HG03280 (cell line): Measurements from ENCODE around the gene FUT2.
"Not testable (repeated sequence)": the region's sequence is repeated elsewhere in the genome, so short reads cannot be mapped to it uniquely, and the experiment has no call there.

Experiments
- ATAC-seq: cut with Tn5 transposase; IDR thresholded peaks from one replicate; pipeline ENCODE4 v1.9.1; 2021; ENCODE audit warnings: mild to moderate bottlenecking, moderate library complexity; ENCODE audit not compliant: unreplicated experiment

The FUT2 gene

DNA sequence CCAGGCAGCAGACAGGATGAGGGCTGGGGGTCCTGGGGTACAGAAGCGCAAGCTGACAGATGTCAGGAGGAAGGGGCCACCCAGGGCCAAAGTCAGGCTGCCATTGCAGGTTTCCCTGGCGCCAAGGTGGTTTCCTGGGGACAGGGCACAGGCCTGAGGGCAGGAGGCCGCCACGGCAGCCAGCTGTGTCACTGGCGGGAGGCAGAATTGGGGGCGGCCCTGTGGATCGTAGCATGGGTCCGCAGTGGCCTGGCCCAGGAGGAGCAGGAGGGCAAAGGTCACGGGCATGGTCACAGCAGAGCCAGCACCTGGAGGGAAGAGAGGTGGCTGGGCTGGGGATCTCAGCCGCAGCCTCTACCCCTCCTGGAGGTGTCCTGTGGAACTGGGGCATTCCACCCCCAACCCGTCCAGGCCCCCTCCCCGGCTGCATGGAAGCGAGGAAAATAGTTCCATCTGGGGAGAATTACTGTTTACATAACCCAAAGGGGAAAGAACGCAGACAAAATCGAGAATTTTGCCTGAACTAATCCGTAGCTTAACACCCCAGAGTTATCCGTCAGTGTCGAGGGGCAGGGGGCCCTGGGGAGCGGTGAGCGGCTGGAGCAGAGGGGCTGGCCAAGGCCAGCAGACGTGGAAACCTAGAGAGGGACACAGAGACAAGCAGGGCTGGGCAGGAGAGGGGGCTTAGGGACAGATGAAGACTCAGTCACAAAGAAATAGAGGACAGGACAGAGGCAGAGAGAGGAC is 24.9 kb upstream of the FUT2 start:
- ATAC-seq: no peak

DNA sequence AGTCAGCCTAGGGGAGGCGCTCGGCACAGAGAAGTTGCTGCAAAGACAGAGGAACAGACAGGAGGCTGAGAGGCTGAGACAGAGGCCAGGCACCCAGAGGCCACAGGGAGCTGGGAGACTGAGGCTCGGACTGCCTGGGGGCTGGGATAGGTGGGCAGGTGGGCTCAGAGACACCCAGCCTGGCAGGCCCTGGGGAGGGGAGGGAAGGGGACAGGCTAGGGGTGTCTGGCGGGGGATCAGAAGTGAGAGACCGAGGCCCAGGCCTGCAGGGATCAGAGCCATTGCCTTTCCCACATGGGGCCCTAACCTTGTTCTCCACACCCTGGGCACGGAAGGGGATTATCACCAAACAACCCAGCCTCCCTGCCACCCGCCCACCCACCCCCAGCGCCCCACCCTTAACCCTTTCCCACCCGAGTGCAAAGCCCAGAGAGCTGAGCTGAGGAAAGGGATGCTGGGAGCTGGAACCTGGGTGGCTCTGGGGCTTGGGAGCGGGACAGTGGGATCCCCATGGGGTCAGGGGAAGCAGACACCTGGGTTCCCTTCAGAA is 24.2 kb upstream of the FUT2 start:
- ATAC-seq: no peak

DNA sequence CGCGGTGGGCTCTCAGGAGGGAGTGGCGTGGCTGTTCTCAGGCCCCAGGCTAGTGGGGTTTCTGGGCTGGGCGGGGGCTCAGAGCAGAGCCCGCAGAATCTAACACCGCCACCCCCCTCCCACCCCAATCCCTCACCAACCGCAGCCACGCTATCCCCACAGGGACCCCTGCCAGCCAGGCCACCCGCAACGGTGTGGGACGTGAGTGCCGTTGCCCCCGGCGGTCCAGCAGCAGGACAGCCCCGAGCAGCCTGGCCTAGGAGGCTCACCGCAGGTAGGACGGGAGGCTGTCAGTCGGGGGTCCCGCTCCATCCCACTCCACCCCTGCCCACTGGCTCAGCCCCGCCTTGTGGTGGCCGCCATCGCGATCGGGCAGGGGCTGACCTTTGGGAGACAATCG is 22.8 kb upstream of the FUT2 start, which contains the start of gene NTN5:
TSS of gene NTN5 (minus strand) at position 24 of the 400 bp plus-strand sequence. CDS start 2,031 bp downstream, outside the sequence.
- no peak for ATAC-seq

DNA sequence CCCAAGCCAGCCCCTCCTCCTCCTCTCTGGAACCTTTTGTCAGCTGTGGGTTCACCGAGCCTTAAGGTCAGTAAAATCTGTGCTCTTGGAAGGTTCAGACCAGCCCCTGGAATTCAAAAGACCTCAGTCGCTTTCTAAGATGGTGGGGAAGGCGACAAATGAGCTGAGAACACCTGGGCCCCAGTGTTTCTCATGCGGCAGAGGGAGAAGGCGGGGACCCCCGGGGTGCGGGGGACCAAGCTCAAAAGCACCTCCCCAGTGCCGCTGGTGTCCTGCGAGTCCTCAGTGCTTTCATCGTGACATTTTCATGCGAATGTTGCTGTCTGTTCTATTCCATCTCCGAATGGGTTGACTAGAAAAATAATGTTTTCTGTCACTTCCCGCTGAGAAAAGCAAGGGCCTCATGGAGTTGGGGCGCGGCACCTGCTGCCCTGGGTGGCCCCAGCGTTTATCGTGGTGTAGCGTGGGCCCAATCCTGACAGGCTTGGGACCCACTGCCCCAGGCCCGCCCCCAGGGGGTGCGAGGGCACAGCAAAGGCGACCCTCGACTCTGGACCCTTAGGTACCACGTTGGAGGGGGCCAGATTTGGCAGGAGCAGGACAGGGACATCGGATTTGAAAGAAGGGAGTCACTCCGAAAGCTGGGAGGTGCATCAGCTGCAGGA is 22.2 kb upstream of the FUT2 start:
- no peak for ATAC-seq

DNA sequence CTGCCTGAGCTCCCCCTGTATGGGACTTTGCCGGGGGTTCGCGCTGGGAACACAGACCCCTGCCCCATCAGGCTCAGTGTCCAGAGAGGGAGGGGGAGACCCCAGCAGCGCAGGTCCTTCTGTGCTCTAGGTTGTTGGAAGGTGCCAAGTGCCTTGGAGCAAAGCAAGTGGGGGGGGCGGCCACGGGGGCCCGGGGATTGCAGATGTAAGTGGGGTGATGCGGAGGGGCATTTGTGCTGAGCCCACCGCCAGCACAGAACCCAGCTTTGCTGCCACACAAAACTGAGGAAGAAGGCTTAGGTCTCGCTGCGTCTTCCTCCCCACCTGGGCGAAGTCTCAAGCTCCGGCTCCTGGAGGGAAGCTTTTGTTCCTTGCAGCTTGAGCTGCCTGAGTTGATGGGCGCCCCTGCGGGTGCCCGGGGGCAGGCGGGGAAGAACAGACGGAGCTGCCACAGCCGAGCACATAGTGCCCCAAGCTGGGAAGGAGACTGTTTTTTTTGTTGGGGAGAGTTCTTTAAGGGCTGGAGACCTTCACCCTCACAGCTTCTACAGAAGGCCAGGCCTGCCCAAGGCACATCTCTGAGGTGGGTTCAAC is 21.5 kb upstream of the FUT2 start:
- ATAC-seq: no peak

DNA sequence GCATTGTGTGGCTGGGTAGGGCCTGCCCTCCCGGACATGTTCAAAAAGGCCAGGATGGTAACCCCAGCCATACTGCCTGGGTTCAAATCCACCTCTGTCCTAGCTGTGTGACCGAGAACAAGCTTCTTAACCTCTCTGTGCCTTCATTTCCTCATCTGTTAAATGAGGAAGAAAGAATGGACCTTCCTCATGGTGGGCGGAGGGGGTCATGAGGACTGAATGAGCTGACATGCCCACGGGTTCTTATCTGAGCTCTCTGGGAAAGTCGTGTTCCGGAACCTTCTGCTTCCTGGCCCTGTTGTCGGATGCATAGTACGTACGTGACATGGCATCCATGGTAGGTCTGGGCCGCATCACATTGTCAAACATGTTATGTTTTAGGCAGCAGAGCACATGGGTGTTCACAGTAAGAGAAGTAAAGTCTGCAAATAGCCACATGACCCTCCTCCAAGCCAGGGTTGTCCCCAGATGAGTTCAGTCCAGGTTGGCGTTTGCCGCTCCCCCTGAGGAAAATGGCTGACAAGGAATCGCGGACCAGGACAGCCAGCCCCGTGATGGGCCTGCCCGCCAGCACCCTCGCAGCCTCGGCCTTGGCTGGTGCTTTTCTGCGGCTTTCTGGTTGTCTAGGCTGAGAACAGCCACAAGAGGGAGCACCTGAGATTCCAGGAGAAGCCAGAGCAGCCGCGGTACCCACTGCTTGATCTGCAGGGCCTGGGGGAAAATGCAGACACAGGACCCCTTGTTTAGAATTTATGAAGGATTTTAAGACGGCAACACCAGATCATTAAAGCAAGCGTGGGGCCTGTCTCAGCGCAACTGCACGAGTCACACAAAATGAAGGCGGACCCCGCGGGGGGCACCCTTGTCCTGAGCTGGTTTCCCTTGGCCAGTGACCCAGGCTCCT is 20.6 kb upstream of the FUT2 start:
- ATAC-seq: no peak

DNA sequence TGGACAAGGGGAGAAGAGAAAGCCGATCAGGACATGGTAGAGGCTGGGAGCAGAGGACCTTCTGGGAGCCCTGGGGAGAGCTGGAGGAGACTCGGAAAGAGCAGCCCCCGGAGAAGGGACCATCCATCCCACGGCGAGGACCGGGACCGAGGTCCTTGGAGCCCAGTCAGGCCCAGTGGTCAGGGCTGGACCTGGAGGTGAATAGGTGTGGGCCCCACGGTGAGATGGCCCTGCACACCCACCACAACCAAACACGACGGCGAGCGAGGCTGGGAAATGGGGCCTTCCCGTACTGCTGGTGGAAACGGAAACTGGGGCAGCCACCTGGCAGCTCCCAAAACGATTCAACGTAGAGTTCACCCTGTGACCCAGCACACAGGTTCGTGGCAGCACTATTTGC is 19.3 kb upstream of the FUT2 start:
- ATAC-seq: no peak

DNA sequence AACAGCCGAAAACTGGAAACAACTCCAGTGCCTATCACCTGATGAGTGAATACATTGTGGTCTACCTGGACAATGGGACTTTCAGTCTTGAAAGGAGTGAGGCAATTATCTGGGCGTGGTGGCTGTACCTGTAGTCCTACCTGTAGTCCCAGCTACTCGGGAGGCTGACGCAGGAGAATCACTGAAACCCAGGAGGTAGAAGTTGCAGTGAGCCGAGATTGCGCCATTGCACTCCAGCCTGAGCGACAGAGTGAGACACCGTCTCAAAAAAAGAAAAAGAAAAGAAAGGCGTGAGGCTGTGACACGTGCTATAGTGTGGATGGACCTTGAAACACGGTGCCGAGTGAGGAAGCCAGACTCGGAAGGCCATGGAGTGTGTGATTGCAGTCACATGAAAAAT is 18.9 kb upstream of the FUT2 start:
- no peak for ATAC-seq

DNA sequence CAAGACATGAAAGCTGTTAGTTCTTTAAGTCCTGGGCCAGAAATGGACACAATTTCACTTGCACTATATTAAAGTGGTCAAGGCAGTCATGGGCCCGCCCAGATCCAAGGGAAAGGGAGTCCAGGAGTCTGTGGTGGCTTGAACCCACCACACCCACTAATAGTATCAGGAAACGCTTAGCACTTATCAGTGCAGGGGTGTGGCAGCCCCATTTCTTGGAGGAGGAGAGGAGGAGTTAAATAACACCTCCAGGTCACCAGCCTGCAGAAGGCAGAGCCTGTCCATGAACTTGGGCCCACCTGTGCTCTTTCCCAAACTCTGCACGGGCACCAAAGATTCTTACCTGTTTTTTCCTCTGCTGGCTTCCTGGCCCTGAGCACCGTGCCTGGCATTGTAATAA is 17.6 kb upstream of the FUT2 start:
- no peak for ATAC-seq

DNA sequence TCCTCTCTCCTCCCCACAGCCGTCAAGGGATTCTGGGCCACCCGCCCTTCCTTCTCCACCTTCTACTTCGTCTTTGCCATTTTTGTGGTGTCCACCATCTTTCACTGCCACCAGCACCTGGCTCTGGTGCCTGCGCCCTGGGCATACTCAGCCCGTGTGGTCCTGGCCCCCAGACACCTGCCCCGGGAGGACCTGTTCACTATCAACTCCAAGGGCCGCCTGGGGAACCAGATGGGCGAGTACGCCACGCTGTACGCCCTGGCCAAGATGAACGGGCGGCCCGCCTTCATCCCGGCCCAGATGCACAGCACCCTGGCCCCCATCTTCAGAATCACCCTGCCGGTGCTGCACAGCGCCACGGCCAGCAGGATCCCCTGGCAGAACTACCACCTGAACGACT is 15.8 kb upstream of the FUT2 start:
- not testable (repeated sequence) for ATAC-seq

DNA sequence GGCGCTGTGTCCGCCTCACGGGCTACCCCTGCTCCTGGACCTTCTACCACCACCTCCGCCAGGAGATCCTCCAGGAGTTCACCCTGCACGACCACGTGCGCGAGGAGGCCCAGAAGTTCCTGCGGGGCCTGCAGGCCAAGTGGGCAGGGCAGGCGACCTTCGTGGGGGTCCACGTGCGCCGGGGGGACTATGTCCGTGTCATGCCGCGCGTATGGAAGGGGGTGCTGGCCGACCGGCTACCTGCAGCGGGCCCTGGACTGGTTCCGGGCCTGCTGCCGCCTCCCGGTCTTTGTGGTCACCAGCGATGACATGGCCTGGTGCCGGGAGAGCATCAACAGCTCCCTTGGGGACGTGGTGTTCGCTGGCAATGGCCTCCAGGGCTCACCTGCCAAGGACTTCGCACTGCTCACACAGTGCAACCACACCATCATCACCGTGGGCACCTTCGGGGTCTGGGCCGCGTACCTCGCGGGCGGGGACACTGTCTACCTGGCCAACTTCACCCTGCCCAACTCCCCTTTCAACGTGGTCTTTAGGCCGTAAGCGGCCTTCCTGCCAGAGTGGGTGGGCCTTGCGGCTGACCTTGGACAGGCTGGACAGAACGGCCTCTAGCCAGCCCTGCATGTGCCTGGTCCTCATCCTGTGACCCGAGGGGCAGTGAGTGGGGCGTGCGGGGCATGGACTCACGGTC is 15.2 kb upstream of the FUT2 start:
- ATAC-seq: no peak

DNA sequence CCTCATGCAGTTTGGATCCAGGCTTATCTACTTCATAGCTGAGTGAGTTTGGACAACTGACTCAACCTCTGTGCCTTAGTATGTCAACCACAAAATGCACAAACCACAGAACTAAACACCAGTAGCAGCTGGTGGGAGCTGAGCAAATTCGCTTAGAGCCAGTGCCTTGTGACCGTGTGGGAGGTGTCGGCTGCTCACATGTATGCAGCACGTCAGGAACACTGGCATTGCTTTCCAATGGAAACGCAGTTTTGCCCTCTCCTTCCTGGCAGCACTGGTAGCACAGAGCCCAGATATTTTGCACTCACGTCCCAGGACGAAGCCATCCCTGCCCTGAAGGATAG is 14.7 kb upstream of the FUT2 start:
- ATAC-seq: no peak

DNA sequence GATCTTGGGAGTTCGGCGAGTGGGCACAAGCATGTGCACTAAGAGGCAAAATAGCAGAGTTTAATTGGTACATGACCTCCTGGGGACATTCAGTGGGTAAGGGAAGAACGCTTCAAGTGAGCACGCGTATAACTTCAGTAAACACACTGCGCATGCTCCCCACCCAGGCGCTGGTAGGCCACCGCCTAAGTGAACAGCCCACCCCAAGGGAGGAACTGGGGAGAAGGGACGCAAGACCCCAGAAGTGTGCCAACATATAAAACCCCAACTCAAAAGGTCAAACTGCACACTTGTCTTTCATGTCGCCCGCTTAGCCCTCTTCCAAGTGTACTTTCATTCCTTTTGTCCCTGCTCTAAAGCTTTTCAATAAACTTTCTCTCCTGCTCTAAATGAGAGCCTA is 12.4 kb upstream of the FUT2 start:
- no peak for ATAC-seq

DNA sequence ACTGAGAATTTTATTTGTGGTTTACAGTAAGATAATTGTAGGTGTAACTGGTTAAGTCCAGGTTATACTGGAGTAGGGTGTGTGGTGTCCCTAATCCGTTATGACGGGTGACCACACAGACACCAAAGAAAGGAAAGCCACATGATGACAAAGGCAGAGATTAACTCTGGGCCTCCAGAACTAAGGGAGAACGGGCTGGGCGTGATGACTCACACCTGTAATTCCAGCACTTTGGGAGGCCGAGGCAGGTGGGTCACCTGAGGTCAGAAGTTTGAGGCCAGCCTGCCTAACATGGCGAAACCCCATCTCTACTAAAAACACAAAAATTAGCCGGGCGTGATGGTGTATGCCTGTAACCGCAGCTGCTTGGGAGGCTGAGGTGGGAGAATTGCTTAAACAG is 10.2 kb upstream of the FUT2 start:
- no peak for ATAC-seq

DNA sequence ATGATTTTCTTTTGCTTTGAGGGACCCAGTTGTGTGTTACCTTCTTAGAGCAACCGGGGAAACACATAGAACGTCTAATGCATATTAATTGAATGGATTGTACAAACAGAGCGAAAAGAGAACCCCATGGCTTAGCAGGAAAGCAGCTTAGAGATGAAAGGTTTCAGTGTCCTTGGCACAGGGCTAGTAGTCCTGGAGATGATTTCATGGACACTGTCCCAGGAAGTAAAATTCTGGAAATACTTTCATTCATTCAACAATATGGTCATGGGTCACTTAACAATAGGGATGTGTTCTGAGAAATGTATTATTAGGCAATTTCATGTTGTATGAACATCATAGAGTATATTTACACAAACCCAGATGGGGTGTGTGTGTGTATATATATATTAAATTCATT is 9.7 kb upstream of the FUT2 start:
- no peak for ATAC-seq

DNA sequence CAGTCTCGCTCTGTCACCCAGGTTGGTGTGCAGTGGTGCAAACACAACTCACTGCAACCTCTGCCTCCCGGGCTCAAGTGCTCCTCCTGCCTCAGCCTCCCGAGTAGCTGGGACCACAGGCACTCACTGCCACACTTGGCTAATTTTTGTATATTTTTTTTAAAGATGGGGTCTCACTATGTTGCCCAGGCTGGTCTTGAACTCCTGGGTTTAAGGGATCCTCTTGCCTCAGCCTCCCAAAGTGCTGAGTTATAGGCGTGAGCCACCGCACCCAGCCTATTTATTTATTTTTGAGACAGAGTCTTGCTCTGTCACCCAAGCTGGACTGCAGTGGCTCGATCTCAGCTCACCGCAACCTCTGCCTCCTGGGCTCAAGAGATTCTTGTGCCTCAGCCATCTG is 9.1 kb upstream of the FUT2 start:
- not testable (repeated sequence) for ATAC-seq

DNA sequence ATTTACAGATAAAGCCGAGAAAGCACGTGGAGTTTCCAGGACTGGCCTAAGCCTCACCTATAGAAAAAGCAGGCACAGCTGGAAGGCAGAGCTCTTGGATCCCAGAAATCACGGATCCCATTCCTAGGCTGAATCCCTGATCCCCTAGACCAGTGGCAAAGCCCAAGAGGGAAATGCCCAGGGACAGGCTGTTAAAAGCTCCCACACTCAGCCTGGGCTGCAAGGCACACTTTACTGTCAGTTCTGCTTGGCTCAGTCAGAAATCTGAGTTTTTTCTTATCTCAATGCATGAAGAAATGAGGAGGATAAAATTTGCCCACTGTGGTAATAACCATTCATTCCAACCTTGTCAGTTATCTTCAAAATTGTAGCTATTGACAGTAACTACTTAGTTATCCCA is 8.0 kb upstream of the FUT2 start:
- no peak for ATAC-seq

DNA sequence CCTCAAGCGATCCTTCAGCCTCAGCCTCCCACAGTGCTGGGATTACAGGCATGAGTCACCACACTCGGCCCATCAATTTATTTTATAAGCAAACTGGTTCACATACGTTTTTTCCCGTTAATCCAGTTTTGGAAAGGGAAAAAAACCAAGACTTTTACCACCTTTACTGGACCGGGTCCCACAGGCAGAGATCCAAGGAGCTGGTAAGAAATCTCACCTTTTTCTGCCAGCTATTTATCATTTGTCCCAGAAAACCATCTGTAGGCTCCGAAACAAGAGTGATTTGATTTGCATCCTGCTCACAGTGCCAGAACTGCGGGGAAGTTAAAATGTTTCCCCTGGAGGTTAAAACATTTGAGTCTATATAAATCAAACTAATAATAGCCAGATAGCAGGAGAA is 6.3 kb upstream of the FUT2 start:
- no peak for ATAC-seq

DNA sequence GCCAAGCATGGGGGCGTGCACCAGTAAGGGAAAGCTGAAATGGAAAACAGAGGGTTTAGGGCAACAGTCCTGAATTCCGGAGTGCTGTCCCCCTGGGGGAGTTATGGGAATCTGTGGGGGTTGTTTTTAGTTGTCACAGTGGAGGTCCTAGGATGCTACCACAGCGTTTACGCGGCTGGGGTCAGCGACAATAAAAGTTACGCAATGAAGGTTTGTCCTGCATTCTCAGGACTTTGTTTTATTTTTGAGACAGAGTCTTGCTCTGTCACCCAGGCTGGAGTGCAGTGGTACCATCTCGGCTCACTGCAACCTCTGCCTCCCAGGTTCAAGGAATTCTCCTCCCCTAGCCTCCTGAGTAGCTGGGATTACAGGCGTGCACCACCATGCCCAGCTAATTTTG is 2.1 kb upstream of the FUT2 start:
- not testable (repeated sequence) for ATAC-seq

DNA sequence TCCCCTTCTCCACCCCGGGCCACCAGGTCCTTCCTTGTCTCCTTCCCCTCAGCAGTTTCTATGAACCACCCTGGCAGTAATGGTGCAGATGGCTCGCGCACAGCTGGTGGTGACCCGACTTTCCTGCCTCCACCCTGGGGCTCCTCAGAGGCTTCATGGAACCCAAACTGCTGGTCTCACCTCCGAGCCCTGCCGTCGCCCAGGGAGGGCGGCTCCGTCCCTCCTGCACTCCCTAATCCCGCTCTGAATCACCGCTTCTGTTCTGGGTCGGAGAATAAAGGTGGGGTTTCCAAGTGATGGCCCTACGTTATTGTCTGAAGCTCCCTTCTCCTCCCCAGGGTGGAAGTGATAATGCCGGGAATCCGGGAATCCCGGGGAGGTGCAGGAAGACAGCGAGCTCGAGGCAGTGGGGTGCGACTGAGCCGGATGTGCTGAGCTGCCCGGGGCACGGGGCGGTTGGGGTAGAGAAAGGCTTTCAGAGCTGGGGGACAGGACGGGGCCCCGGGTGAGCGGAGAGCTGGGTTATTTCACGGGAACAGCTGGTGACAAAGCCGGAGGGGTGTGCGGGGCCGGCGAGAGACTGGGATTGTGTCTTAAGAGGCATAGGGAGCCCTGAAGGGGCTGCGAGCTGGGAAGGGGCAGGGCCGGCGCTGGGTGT is 711 bp downstream of the FUT2 start:
- ATAC-seq: no peak
